ENCODE measurements around the gene CHMP1A.
"Not testable (repeated sequence)": the region's sequence is repeated elsewhere in the genome, so short reads cannot be mapped to it uniquely, and the experiment has no call there.

The CHMP1A gene

GRCh38 chr16:89671565-89671964 is 14.1 kb upstream of the CHMP1A start:
- H2BK12ac ChIP-seq (ENCODE audit: low read length); H3K27me3 ChIP-seq (ENCODE audit: insufficient read depth, low read length); H3K79me2 ChIP-seq (ENCODE audit: control insufficient read depth, insufficient read depth, low read length, poor library complexity); H3K4me2 ChIP-seq (ENCODE audit: low read length); H2AK5ac ChIP-seq (ENCODE audit: low read length); H3K14ac ChIP-seq (ENCODE audit: low read length); H3K36me3 ChIP-seq (ENCODE audit: control insufficient read depth in 1 of 2, insufficient read depth in 2 of 2, low read length in 2 of 2); H2BK120ac ChIP-seq (ENCODE audit: insufficient read depth, low read length, poor library complexity); H3K27ac ChIP-seq (ENCODE audit: low read depth, low read length); H3K4ac ChIP-seq (ENCODE audit: low read depth, low read length); H4K8ac ChIP-seq (ENCODE audit: low read depth, low read length); H4K12ac ChIP-seq (ENCODE audit: low read depth, low read length); H3K4me1 ChIP-seq (ENCODE audit: control insufficient read depth in 1 of 2, insufficient read depth in 2 of 2, low read length in 2 of 2); DNase-seq; H2AFZ ChIP-seq (ENCODE audit: insufficient read depth, low read length, poor library complexity); H3K79me1 ChIP-seq (ENCODE audit: low read length); H3K23ac ChIP-seq (ENCODE audit: low read length); H3K18ac ChIP-seq (ENCODE audit: low read length); H3K9me3 ChIP-seq (ENCODE audit: insufficient read depth, low read depth, low read length); H2BK5ac ChIP-seq (ENCODE audit: low read depth, low read length, poor library complexity); H3K4me3 ChIP-seq (ENCODE audit: low read depth, low read length); H4K91ac ChIP-seq (ENCODE audit: low read depth, low read length); H3K9ac ChIP-seq (ENCODE audit: low read length): not testable (repeated sequence)
- no CpG with 5 or more reads among the region's 4 CpGs for WGBS (ENCODE audit: extremely low coverage, insufficient coverage, insufficient read length)

GRCh38 chr16:89670496-89671431 is 13.3 kb upstream of the CHMP1A start:
- Histone ChIP-seq H2AFZ (ENCODE audit: insufficient read depth, low read length, poor library complexity) (no peak overlapping the region), H3K36me3 (ENCODE audit: control insufficient read depth in 1 of 2, insufficient read depth in 2 of 2, low read length in 2 of 2) (peaks cover 5 to 7% of the 10 kb centered on the region in 2 experiments), H3K4me1 (ENCODE audit: control insufficient read depth in 1 of 2, insufficient read depth in 2 of 2, low read length in 2 of 2) (no peaks in the 10 kb centered on the region), H4K12ac (ENCODE audit: low read depth, low read length) (no peak overlapping the region), H3K79me2 (ENCODE audit: control insufficient read depth, insufficient read depth, low read length, poor library complexity) (no peaks in the 10 kb centered on the region), H2BK120ac (ENCODE audit: insufficient read depth, low read length, poor library complexity) (no peak overlapping the region), H3K79me1 (ENCODE audit: low read length) (no peaks in the 10 kb centered on the region), H3K4me2 (ENCODE audit: low read length) (no peak overlapping the region), H3K27me3 (ENCODE audit: insufficient read depth, low read length) (no peaks in the 10 kb centered on the region), H3K4me3 (ENCODE audit: low read depth, low read length) (no peak overlapping the region), H2BK12ac (ENCODE audit: low read length) (no peak overlapping the region), H3K18ac (ENCODE audit: low read length) (no peak overlapping the region), H4K91ac (ENCODE audit: low read depth, low read length) (no peak overlapping the region), H3K27ac (ENCODE audit: low read depth, low read length) (no peak overlapping the region), H3K14ac (ENCODE audit: low read length) (no peak overlapping the region), H2BK5ac (ENCODE audit: low read depth, low read length, poor library complexity) (no peak overlapping the region), H2AK5ac (ENCODE audit: low read length) (no peak overlapping the region), H3K23ac (ENCODE audit: low read length) (no peak overlapping the region), H4K8ac (ENCODE audit: low read depth, low read length) (no peak overlapping the region), H3K4ac (ENCODE audit: low read depth, low read length) (no peak overlapping the region), H3K9me3 (ENCODE audit: insufficient read depth, low read depth, low read length) (peaks cover 7% of the 10 kb centered on the region), H3K9ac (ENCODE audit: low read length) (no peak overlapping the region)
- WGBS (ENCODE audit: extremely low coverage, insufficient coverage, insufficient read length) = no CpG with 5 or more reads among the region's 10 CpGs
- DNase-seq = no peak

GRCh38 chr16:89669755-89670154 is 12.2 kb upstream of the CHMP1A start:
- DNase-seq = no peak
- Histone ChIP-seq H3K4me1 (ENCODE audit: control insufficient read depth in 1 of 2, insufficient read depth in 2 of 2, low read length in 2 of 2) (no peaks in the 10 kb centered on the region), H3K4me3 (ENCODE audit: low read depth, low read length) (no peak overlapping the region), H2AFZ (ENCODE audit: insufficient read depth, low read length, poor library complexity) (no peak overlapping the region), H3K14ac (ENCODE audit: low read length) (no peak overlapping the region), H3K23ac (ENCODE audit: low read length) (no peak overlapping the region), H4K91ac (ENCODE audit: low read depth, low read length) (no peak overlapping the region), H2AK5ac (ENCODE audit: low read length) (no peak overlapping the region), H3K18ac (ENCODE audit: low read length) (no peak overlapping the region), H2BK120ac (ENCODE audit: insufficient read depth, low read length, poor library complexity) (no peak overlapping the region), H4K8ac (ENCODE audit: low read depth, low read length) (no peak overlapping the region), H3K27me3 (ENCODE audit: insufficient read depth, low read length) (no peaks in the 10 kb centered on the region), H2BK12ac (ENCODE audit: low read length) (no peak overlapping the region), H4K12ac (ENCODE audit: low read depth, low read length) (no peak overlapping the region), H3K79me1 (ENCODE audit: low read length) (no peaks in the 10 kb centered on the region), H3K9ac (ENCODE audit: low read length) (no peak overlapping the region), H3K4ac (ENCODE audit: low read depth, low read length) (no peak overlapping the region), H3K79me2 (ENCODE audit: control insufficient read depth, insufficient read depth, low read length, poor library complexity) (no peaks in the 10 kb centered on the region), H3K4me2 (ENCODE audit: low read length) (no peak overlapping the region), H3K9me3 (ENCODE audit: insufficient read depth, low read depth, low read length) (peaks cover 10% of the 10 kb centered on the region), H3K27ac (ENCODE audit: low read depth, low read length) (no peak overlapping the region), H3K36me3 (ENCODE audit: control insufficient read depth in 1 of 2, insufficient read depth in 2 of 2, low read length in 2 of 2) (peaks cover 8 to 10% of the 10 kb centered on the region in 2 experiments), H2BK5ac (ENCODE audit: low read depth, low read length, poor library complexity) (no peak overlapping the region)
- no CpG with 5 or more reads among the region's 13 CpGs for WGBS (ENCODE audit: extremely low coverage, insufficient coverage, insufficient read length)

GRCh38 chr16:89668790-89669158 is 11.3 kb upstream of the CHMP1A start:
- no peak overlapping the region for H4K12ac ChIP-seq (ENCODE audit: low read depth, low read length)
- H2BK5ac ChIP-seq (ENCODE audit: low read depth, low read length, poor library complexity) = no peak overlapping the region
- no peak overlapping the region for H3K14ac ChIP-seq (ENCODE audit: low read length)
- no peak overlapping the region for H4K8ac ChIP-seq (ENCODE audit: low read depth, low read length)
- no peaks in the 10 kb centered on the region for H3K4me1 ChIP-seq (ENCODE audit: control insufficient read depth in 1 of 2, insufficient read depth in 2 of 2, low read length in 2 of 2)
- WGBS (ENCODE audit: extremely low coverage, insufficient coverage, insufficient read length) = no CpG with 5 or more reads among the region's 5 CpGs
- no peak overlapping the region for H3K9ac ChIP-seq (ENCODE audit: low read length)
- peaks cover 10% of the 10 kb centered on the region for H3K9me3 ChIP-seq (ENCODE audit: insufficient read depth, low read depth, low read length)
- H2BK12ac ChIP-seq (ENCODE audit: low read length) = no peak overlapping the region
- no peak overlapping the region for H3K4me2 ChIP-seq (ENCODE audit: low read length)
- no peak overlapping the region for H2AK5ac ChIP-seq (ENCODE audit: low read length)
- no peak overlapping the region for H2AFZ ChIP-seq (ENCODE audit: insufficient read depth, low read length, poor library complexity)
- no peak overlapping the region for H3K27ac ChIP-seq (ENCODE audit: low read depth, low read length)
- no peak overlapping the region for H3K18ac ChIP-seq (ENCODE audit: low read length)
- no peaks in the 10 kb centered on the region for H3K79me2 ChIP-seq (ENCODE audit: control insufficient read depth, insufficient read depth, low read length, poor library complexity)
- no peak for DNase-seq
- peaks cover 14 to 15% of the 10 kb centered on the region in 2 experiments for H3K36me3 ChIP-seq (ENCODE audit: control insufficient read depth in 1 of 2, insufficient read depth in 2 of 2, low read length in 2 of 2)
- no peaks in the 10 kb centered on the region for H3K79me1 ChIP-seq (ENCODE audit: low read length)
- H3K23ac ChIP-seq (ENCODE audit: low read length) = no peak overlapping the region
- no peaks in the 10 kb centered on the region for H3K27me3 ChIP-seq (ENCODE audit: insufficient read depth, low read length)
- H3K4me3 ChIP-seq (ENCODE audit: low read depth, low read length) = no peak overlapping the region
- no peak overlapping the region for H4K91ac ChIP-seq (ENCODE audit: low read depth, low read length)
- no peak overlapping the region for H3K4ac ChIP-seq (ENCODE audit: low read depth, low read length)
- H2BK120ac ChIP-seq (ENCODE audit: insufficient read depth, low read length, poor library complexity) = no peak overlapping the region

All from trophoblast cell (in vitro differentiated cells and primary cell).